RPMI8226 (cell line): Measurements from ENCODE around the gene DGKB.
"Not testable (repeated sequence)": the region's sequence is repeated elsewhere in the genome, so short reads cannot be mapped to it uniquely, and the experiment has no call there.

Experiments
- DNase-seq: peaks from one replicate; pipeline ENCODE4 v3.0.0-alpha.2; 2015

DGKB gene

DNA sequence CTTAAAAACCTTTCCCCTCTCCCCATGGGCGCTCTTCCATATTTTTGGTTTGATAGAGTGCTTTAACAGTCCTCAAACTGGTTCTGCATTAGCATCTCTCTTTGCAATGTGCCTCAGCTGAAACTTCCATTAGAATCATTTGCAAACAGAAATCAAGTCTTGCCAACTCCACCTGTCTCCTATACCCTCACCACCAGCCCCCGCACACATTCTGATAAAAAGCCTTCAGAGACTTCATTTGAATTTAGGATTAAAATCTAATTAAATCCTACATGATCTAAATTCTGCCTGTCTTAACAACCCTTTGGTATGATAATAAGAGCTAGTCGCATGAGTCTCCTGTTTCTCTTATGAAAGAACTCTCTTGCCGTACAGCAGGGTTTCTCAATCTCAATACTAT lies 528.2 kb downstream of the DGKB start:
- DNase-seq = no peak

DNA sequence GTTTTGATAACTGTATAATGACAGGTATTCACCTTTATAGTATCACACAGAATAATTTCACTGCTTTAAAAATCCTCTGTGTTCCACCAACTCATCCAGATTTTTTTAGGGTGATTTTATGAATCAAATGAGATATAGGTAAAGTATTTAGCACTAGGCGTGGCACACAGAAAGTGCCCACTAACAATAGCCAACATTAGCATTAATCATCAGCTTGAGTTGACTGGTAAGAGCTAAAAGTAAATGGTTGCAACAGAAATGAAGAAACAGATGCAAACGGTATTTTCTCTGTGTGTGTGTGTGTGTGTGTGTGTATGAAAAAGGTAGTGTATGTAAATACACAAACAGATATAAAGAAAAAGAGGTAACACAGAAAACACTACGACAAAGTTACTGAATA lies 534.3 kb downstream of the DGKB start:
- no peak for DNase-seq

DNA sequence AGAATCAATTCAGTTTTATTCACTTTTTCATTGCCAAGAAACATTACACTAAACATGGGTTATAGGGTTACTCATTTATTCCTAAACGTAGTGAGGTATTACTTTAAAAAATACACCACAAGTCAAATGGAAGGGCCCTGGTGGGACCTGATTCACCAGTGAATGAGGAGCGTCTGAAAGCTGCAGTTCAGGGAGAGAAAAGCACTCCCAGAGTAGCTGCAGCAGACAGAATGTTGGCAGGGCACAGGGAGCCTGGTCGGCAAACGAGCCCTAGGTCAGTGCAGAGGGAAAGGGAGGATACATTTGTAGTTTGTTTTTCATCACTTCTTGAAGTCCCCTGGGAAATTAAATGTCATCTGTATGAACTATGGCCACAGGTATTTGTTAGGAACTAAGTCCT lies 551.4 kb downstream of the DGKB start:
- no peak for DNase-seq

DNA sequence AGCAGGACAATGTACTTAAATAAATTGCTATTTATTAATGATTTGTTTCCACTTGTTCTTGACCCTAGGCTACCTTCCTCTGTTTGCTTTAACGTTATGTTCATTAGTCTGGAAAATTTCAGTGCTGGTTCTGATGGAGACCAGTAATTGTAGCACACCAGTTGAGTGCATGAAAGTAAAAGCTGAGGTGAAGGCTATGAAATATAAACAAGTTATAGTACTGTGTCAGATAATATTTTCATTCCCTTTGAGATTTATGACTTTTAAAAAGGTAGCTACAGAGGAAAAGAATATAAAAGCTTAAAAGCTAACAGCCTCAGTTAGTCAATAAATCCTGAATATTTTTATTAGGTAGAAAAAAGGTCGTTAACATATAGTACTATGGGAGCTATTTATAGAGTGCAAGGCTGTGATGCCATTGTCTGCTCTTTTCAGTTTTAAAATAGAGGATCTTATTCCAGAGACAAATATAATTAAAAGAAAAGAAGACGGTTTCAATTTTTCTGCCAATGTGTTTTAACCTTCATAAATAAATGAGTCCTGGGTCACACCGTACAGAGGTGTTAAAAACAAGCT lies 561.3 kb downstream of the DGKB start:
- no peak for DNase-seq

DNA sequence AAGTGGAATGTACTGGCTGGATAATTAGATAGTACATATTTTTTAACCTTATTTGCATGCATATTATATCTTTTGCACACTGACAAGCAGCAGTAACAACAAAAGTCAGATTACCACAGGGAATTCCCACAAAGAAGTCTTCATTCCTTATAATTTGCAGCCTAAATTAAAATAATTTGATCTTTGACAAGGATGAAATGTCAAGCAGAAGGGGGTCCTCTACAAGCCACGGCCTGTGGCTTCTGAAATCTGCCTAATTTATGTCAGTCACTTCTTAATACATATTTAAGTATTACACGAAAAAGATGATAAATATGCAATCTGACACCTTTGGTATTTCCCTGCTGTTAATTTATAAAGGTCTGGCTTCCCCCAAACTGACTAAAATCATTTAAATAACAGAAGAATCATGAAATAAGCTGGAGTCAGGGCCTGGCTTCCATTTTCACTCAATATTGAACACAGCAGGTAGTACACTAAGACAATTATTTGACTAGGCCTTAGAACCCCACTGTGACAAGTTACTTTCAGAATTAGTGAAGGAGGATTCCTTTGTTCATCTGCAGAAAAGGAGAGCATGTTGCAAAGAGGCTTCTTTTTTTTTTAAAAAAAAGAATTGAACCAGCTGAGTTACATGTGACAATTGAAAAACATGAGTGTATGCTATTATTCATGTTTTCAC lies 562.0 kb downstream of the DGKB start:
- DNase-seq = no peak

DNA sequence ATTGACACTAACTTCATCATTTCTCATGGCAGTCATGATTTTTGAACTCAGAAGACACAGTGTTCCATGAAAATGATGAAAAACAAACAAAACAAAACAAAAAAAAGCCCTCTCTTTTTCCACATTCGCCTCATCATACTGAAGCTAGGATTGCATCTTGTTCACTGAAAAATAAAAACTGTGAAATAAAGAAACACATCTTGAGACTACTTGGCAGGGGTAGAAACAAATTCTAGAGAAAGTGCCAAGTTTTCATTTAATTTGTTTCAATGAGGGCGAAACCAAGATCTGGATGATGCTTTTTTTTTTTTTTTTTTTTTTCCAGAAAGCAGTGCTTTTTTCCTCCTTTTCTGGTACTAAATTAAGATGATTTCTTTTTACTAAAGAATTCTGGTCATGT lies 562.7 kb downstream of the DGKB start:
- no peak for DNase-seq

DNA sequence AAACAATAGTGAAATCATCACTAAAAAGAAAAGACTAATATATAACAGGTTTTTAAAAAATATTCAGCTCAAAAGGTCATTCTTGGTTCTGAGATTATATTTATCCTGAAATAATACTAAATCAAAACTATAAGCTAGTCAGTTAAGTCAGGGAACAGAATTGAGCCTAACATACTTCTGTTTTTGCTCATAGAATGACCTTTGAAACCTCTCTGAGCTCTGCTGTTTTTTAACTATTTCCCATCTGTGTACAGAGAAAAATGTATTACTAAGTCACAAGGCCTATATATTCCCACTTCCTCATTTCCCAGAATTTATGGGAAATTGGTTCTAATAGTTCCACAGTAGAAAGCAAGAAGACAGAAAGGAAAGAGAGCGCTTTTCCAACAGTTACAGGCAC lies 566.3 kb downstream of the DGKB start:
- no peak for DNase-seq

DNA sequence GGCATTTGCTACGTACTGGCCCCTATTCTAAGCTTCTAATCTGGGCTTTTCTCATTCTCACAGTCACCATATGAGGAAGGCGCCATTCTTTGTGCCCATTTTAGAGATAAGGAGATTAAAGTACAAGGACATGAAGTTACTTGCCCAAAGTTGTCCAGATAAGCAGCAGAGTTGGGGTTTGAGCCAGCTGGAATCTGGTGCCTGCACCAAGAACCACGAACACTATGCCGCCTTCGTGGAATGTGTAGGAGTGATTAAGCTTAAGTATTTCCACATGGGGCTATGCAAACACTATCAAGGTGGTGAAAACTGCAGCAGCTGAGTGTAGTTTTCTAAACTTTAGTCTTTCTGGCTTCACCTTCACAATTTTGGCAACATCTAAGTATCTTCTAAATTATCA lies 570.4 kb downstream of the DGKB start:
- no peak for DNase-seq

DNA sequence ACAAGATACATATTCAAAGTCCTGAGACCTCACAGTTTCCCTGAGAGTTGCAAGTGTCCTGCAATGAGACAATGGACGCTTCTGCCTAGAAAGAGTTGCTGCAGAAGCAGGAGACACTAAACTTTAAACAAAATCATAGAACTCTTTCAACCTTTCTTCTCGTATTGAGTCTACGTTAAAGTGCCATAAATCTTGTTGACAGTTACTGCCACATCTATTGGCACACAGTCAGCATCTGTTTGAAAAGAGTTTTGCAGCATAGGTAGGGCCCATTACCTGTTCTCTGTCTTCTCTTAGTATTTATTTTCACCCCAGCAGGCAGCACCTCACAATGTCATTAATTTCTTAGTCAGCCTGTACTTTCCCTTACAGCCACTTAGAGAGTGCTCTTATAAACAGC lies 577.8 kb downstream of the DGKB start:
- no peak for DNase-seq

DNA sequence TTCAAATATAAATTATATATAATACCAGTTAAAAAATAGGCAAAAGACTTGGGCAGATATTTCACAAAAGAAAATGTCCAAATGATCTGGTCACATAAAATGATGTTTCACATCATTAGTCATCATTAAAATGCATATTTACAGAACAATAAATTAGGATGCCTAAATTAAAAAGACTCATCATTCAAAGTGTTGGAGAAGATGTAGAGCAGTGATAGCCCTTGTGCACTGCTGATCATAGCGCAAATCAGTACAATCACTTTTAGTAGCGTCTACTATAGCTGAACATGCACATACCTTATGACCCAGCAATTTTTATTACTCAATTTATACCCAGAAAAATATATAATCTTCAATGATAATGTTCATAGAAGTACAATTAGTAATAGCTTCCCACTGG lies 579.8 kb downstream of the DGKB start:
- DNase-seq = no peak

DNA sequence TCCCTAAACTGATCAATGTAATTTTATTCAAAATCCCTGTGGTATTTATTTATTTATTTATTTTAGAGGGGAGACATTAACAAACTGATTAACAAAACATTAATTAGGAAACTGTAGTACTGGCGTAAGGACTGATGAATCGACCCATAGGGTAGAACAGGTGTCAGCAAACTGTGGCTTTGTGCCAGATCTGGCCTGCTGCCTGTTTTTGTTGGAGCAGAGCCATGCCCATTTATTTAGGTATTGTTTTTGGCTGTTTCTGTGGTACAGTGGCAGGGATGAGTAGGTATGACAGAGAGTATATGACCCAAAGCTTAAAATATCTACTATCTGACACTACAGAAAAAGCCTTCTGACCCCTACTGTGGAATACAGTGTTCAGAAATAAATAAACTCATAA lies 580.6 kb downstream of the DGKB start:
- peak; percentile 87 for DNase-seq

DNA sequence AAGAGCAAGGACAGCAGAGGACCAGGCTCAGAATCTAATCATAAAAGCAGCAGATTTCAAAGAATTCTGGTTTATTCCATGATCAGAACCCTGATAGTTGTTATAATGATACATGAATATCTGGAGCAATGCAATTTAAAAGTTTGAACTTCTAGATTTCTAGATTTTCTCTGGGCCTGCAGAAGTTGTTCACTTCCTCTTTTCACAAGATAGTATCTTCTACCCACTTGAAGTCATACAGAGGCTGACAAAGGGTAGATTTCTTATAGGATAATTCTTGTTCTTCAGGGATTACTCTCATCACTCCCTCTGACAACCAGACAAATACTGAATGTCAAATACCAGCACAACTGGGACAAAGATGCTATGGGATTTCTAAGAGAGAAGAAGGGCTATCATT lies 593.1 kb downstream of the DGKB start:
- no peak for DNase-seq

DNA sequence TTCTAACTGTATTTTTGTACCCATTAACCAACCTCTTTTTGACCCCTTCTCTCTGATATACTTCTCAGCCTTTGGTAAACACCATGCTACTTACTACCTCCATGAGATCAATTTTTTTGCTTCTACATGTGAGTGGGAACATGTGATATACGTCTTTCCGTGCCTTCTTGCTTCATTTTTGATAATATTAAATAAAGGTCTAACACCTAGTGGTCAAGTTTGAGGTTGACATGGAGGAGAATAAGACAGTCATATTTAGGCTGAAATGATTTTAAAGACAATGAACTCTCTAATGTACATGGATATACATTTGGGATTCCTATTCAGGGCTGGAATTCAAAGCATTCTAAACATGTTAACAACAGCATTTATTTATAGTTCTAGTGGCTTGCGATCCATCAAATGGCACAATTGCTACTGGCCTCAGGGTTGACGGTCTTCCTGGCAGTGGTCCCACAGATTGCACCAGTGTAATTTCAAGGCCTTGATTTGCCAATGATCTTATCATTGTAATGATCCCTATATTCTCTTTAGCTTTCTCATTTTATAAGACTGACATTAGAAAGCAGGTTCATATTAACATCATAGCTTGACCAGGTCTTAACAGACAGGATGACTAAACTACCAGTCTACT lies 597.2 kb downstream of the DGKB start:
- no peak for DNase-seq

DNA sequence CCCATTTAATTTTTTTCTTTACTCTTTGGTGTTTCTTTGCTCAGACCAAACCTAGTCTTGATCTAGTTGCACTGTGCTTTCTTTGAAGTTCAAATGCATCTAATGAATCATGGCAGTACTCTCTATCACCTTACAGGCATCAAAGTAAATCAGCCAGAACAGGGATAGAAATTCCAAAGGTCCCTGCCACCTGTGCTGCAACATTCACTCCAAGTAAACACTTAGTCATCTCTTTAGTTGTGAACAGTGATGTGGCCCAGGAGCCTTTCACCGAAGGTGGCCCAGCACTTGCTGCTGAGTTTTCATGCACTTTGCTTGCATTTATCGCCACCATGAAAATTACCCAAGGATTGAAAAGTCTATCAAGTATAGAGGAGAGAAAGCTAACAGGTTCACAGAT lies 599.0 kb downstream of the DGKB start:
- no peak for DNase-seq

DNA sequence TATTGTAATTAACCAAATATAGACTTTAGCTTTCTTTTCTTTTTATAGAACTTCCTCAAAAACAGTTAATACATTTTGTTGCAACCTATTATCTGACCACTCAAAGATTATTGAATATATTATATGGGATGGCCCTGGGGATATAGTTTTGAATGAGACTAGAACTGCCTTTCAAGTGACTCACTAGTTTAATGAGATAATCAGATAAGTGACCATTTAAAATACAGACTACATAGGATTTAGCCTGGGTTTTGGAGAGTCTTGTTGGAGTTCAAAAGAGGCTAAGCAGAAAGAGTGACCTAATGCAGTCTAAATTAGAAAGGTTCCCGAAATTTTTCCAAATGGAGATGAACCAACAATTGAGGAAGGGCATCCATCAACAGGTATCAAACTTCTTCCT lies 607.9 kb downstream of the DGKB start:
- DNase-seq = no peak

DNA sequence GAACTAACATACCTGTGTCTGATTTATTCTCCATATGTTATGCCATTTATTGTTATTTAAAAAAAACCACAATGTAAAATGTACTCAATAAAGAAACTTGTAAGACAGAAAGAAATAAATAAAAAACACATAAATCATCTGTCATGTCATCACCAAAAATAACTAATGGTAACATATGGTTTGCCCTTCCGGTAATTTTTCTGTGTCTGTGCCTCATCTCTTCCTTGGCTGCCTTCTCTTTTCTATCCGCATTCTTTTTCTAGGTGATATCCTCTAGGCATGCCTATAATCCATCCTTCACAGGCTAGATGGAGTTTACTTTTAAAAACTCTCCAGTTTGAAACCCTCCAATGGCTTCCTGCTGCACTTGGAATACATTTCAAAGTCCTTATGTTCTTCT lies 609.1 kb downstream of the DGKB start:
- no peak for DNase-seq

DNA sequence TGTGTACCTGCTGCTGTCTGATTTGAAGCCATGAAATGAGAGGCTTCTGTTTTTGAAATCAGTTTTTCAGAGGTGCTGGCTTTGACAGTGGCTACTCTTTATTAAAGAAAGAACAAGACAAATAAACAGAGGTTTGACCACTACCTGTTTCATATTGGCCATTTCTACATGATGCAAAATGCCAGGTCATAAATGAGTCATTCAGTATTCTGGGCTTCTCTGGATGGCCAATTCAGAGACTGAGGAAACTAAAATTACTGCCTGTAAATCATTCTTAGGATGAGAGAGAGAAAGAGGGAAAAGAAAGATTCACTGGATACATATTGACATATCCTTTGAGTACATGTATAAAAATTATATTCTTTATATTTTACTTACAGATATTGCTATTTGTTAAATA lies 609.8 kb downstream of the DGKB start:
- DNase-seq = no peak

DNA sequence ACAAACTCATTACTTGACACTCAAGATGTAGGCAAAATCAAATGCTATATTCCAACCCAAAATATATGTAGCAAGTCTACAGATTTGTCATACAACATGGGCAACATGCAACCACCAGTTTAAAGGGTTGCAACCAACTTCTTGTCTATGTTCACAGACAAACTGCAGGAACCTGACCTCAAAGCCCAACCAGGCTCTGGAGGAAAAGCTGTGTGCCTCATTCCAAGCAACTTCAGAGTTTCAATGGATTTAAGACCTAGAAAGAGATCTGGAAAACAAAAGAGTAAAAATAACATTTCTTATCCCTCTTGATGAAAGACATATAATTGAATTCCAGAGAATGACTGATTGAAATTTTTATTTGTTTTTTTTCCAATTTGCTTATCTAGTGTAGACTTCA lies 612.6 kb downstream of the DGKB start:
- DNase-seq = no peak

DNA sequence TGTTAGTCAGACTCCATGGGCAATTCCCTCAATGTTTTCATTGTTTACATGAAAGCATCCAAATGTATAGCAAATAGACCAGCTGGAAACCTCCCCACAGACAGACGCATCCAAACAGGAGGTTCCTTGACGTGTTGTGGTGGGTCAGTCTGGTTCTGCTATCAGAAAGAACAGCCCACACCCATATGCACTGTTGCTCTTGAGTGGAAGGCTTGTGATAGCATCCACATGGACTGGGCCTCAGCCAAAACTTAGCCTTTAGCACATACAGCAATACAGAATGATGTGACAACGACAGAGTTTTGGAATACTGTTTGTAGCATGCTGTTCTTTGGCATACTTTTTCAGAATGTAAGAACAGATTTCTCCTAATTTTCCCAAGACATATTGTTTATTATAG lies 613.9 kb downstream of the DGKB start:
- DNase-seq = no peak

DNA sequence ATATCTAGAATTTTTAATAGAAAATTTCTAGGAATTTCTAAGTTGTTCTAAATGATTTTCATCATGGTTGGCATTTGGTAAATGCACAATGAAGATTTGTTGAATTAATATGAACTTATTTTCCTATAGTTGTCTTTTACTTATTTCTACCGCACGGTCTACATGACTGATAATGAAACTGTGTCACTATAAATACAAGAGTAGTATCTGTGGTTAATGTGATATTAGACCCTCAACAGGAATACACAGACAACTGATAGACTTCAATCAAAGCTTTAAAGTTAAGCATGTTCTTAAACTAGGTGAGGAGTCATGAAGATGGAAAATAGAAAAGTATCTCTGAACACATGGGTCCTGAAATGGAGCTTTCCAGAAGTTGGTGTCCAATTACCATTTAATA lies 615.2 kb downstream of the DGKB start:
- no peak for DNase-seq

DNA sequence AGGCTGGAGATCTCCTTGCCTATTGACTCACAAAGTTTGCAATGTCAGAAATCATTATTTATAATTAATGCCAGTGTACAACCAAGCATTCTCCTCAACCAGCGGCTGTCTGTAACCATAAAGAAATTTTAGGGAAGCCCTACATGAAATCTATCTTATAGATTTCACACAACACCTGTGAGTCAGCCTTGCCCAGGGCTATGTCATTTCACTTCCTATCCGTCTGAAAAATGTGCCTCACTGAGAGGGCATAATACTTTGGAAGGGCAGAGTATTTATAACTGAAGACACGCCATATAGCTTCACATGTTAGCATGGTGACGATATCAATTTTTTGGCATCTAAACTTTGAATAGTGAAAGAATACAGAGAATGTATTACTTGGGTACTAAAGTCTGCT lies 616.5 kb downstream of the DGKB start:
- DNase-seq = no peak

DNA sequence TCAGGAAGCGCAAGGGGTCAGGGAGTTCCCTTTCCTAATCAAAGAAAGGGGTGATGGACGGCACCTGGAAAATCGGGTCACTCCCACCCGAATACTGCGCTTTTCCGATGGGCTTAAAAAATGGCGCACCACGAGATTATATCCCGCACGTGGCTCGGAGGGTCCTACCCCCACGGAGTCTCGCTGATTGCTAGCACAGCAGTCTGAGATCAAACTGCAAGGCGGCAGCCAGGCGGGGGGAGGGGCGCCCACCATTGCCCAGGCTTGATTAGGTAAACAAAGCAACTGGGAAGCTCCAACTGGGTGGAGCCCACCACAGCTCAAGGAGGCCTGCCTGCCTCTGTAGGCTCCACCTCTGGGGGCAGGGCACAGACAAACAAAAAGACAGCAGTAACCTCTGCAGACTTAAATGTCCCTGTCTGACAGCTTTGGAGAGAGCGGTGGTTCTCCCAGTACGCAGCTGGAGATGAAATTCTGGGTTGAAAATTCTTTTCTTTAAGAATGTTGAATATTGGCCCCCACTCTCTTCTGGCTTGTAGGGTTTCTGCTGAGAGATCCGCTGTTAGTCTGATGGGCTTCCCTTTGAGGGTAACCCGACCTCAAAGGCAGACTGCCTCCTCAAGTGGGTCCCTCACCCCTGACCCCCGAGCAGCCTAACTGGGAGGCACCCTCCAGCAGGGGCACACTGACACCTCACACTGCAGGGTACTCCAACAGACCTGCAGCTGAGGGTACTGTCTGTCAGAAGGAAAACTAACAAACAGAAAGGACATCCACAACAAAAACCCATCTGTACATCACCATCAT lies 623.3 kb downstream of the DGKB start:
- DNase-seq = not testable (repeated sequence)

DNA sequence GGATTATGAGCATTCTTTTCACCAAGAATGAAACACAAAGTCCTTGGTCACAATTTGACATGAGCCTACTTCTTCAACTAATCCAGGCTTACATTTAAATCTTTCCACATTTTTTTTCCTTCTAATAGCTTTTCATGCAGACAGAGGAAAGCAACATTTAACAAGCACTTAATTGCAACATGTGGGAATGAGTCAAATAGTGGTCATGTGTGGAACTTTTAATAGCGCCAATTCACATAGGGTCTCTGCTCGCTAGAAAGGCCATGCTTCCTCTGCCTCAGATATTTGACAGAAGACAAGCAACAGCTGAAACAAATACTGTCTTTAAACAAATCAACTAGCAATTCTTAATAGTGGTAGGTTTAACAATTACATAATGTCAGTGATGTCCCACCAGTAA lies 627.2 kb downstream of the DGKB start:
- no peak for DNase-seq

DNA sequence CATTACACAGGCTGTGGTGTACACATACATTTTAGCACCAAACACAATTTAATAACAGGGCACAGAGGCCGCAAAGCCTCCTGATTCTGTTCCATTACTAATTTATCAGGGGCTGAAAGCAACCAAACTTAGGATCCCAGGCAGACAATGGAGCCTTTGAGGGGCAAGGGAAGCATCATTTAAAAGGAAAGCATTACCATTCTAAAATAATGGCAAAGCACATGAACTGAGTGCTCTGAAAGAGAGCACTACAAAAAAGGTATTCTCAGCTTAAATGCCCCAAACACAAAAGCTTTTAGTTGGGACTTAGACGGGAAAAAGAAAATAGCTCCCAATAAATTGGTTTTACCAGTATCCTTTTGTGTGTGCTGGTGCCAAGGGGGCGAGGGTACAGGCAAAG lies 631.1 kb downstream of the DGKB start:
- no peak for DNase-seq
